HG02759 (cell line): ENCODE measurements around the gene IFT57.

Experiments used
- ATAC-seq: cut with Tn5 transposase; IDR thresholded peaks from one replicate; pipeline ENCODE4 v1.9.1; 2021; ENCODE audit warnings: mild to moderate bottlenecking, moderate library complexity; ENCODE audit not compliant: unreplicated experiment

IFT57 gene

DNA sequence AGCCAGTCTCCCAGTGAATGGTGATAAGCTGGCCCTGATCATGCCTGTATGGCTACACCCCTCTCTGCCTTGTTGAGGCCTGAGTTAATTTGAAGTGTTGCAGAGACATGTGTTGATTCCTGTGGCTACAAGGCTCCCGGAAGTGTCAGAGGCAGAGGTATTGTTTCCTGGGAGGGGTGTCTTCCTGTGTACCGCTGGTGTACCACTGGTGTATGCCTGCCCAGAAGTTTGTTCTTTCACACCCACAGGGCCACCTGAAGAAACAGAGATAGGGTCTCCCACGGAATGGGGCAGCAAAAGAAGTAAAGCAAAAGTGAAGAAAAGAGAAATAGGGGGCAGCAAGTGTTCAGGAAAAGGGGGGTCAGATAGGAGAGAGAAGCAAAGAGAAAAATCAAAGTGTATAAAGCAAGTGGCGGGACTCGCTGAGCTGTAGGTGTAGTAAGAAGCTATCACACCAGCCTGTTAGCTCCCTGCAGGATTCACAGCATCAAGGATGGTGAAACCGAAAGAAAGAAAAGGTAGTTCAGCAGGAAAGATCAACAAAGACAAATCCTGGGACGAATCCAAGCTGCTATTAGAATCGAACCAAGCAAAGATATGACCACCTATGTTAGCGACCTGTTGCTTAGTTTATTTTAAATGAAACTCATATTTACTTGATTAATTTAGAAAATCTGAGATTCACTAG, 94.8 kb downstream of the IFT57 start:
- no peak for ATAC-seq

DNA sequence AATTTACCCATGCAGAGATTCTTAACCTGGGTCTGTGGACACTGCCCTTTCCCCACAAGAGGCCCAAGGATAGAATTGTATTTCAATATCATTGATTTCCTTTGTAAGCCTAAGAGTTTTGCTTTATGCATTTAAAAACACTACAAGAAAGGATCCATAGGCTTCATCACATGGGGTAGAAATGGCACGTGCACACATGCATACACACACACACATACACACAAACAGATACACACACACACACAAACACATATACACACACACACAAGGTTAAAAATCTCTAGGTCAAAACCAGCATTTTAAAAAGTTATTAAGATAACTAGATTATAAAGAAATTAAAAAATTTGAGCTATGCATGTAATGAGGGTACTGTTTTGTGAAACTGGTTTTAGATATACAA, 95.9 kb downstream of the IFT57 start:
- no peak for ATAC-seq

- ATAC-seq = peak; percentile 55
These were observed 96.6 kb downstream of the IFT57 start for GRCh38 chr3:108125550-108126071.

DNA sequence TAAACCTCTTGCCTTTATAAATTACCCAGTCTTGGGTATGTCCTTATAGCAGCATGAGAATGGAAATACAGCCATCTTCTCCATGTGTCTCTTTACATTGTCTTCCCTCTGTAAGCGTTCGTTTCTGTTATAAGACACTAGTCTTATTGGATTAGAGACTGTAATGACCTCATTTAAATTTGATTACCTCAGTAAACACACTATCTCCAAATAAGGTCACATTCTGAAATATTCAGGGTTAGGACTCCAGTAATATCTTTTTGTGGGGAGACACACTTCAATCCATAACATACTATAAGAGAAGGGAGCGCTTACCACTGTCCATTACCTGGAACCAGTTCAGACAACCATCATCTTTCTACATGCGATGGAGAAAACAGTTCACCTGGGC, 97.1 kb downstream of the IFT57 start:
- no peak for ATAC-seq

DNA sequence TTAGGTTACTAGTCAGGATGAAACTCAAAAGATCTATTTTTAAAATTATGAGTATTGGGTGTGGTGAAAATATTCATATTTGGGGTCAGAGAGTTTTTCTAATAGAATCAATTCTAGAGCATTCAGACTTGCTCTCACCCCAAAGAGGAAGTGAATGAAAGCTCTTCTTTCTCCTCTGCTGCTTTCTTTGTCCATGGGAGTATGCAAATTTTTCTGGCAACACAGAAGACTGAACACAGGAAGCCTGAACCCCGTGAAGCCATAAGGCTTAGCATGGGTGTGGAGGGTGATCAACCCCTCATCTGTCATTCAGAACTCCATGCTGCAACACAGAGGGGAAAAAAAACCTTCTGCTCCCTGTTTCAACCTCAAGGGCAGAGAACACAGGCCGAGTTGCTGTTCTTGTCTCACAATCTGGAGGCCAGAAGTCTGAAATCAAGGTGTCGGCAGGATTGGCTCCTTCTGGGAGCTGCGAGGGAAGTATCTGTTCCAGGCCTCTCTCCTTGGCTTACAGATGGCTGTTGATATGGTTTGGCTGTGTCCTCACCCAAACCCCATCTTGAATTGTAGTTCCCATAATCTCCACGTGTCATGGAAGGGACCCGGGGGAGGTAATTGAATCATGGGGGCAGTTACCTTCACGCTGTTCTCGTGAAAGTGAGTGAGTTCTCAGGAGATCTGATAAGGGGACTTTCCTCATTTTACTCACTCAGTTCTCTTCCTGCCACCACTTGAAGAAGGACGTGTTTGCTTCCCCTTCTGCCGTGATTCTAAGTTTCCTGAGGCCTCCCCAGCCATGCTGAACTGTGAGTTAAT, 97.7 kb downstream of the IFT57 start:
- peak; percentile 84 for ATAC-seq

- no peak for ATAC-seq
These were observed 98.9 kb downstream of the IFT57 start for GRCh38 chr3:108123326-108123725.

DNA sequence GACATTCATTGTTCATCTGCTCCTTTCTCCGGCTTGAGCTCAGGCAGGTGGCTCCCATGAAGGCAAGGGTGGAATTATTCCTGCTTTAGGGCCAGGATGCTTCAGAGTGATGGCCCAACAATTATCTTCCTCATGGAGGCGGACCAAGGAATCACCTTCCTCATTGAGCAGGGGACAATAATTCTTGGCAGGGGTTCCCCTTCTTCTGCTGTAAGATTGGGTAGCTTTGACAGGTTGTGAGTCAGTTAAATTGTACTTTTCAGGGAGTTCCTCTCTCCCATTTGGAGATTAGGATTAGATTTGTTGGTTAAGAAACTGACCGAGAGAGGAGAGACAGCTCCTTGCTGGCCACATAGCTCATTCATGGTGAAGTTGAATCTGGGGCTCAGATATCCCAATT, 99.9 kb downstream of the IFT57 start:
- ATAC-seq = no peak

GRCh38 chr3:108119398-108120104, 102.7 kb downstream of the IFT57 start:
- no peak for ATAC-seq

DNA sequence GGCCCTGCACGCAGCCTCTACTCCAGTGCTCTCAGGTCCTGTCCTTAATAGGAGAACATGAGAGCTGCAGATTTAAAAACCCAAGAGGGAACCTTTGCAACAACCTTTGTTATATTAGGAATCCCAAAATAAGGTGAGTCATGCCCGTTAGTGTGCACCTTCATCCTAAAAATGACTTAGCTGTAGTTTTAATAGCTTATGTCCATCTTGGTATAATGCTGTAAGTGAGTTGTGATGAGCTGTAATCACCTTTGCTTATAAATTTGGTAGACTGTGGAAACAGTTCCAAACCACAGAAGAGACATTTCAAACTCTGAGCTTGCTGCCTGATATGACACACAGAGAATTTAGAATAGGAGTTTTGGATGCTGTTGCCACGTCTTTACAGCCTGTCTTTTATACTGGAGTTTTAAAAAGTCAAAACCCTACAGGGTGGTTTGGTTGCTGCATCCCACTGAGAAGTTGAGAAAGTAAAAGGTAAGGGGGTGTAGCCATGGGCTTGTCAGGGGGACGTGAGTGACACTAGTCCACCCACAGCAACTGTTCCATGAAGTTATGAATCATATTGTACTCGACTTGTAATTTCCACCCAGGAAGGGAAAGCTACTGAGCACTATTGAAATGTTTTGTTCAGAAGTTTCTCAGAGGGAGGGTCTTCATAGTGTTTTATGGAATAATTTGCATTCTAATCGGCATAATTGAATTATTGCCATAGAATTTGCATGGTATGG, 104.0 kb downstream of the IFT57 start:
- ATAC-seq = no peak

GRCh38 chr3:108117241-108117775, 104.9 kb downstream of the IFT57 start:
- no peak for ATAC-seq

DNA sequence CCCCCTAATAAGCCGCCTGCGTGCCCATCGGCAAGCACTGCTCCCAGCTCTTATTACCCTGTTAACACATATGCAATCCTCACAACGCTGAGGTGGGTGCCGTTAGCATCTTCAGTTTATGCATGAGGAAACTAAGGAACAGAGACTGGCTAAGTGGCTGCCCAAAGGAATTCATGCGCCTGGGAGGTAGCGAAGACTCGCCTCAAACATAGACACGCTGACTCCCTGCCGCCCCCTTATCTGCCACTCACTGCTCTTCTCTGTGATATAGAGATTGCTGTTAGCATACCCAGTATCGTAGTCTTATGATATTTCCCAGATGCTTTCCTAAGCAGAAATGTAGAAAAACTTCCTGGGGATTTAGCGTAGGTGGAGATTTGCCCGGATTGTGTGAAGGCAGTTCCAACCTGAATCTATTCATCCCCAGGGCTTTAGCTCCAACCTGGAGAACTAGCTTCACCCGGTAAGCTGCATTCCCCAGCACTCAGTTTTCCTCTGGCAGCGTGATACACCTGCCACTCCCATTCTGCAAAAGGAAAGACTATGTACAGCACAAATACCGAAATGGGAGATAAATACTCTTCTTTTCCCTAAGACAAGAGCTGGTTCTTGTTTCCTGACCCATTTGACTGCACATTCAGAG, 107.7 kb downstream of the IFT57 start:
- ATAC-seq = no peak

DNA sequence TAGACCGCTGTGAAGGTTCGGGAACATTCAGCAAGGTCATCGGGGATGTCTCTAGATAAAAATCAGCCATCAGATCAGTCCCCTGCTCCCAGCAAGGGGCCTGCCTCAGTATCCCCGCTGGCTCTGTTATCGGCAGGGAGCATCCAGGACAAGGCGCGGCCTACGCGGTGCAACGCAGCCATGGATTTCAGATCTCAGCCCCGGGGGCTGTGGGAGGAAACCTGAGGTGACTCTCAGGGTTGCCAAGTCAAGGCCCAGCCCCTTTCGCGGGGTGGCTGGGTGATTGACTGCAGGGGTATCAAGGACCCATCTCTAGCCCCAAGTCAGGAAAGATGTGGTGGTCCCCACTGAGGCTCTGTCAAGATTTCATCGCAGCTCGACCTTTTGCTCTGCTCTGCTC, 108.2 kb downstream of the IFT57 start:
- no peak for ATAC-seq

DNA sequence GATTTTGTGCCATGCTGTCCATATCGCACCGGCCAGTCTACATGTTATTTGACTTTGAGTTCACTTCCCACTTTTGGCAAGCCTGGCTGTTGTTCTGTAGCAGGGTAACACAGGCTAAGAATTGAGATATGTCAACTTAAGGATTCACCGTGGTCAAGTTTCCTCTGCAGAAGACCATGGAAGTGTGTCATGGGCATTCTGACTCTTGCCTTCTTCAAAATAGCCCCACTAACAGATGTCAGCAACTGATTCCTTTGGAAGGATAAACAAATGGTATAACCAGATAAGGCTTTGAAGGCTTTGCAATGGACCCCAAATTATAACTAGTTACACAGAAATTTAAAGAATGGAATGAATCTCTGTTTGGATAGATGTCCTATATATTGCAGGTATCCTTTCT, 111.3 kb downstream of the IFT57 start:
- ATAC-seq = no peak
